GM19099 (cell line): ENCODE results near the gene HTATSF1.

Experiments
- POLR2A ChIP-seq: IDR thresholded peaks from 3 replicates; pipeline ENCODE4 v1.6.1; 2011; ENCODE audit warnings: low read depth; ENCODE audit not compliant: insufficient read length; ENCODE audit errors: extremely low read depth

HTATSF1 gene

DNA sequence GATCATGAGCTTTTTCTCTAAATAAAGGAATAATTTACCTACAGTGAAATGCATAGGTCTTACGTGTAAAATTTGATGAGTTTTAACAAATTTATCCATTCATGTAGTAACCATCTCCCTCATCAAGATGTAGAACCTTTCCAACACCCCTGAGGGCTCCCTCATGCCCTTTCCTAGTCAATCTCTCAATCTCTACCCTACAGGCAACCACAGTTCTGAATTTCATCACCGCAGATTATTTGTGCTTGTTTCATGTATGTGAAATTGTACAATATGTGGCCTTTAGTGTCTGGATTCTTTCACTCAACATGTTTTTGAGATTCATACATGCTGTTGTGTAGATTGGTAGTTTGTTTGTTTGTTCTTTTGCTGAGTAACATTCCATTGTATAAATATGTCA is 36.7 kb downstream of the HTATSF1 start:
- TF ChIP-seq POLR2A, result no peak

GRCh38 chrX:136538811-136539210 is 41.4 kb downstream of the HTATSF1 start:
- TF ChIP-seq POLR2A, result no peak

- no peak for TF ChIP-seq POLR2A
Observed at GRCh38 chrX:136540226-136540625, 42.8 kb downstream of the HTATSF1 start.

GRCh38 chrX:136541294-136541693 is 43.9 kb downstream of the HTATSF1 start:
- no peak for TF ChIP-seq POLR2A

DNA sequence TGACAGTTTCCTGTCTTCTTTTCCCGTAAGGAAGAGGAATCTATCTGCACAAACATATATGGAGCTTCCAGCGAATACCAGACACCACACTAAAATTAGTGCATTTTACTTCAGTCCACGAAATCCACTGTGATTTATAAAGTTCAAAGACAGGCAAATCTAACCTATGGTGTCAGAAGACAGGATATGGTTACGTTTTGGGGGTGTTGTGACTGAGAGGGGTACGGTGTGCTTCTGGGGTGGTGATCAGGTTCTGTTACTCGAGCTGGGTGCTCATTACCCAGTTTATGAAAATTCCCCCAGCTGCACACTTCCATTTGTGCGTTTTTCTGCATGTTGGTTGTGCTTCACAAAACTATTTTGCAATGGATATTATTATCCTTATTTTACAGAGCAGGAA is 44.9 kb downstream of the HTATSF1 start:
- TF ChIP-seq POLR2A, result no peak

DNA sequence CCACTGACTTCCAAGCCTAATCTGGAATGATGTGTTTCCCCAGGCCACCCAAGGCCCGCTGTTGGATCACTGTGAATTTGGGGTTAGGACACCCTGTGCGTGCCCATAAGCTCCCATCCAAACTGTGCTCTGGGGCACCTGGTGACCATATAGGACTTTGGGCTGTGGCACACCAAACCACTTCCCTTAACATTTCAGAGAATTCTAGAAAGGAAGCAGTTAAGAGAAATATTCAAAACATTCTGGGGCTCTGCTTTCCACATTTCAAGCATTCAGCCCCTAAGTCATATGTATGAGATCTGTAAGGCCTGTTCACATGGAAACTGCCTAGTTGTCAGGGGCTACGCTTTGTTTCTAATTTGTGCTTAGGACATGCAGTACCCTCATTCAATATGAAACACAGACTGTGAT is 49.0 kb downstream of the HTATSF1 start:
- no peak for TF ChIP-seq POLR2A

GRCh38 chrX:136549226-136549625 is 51.8 kb downstream of the HTATSF1 start:
- TF ChIP-seq POLR2A, result no peak

DNA sequence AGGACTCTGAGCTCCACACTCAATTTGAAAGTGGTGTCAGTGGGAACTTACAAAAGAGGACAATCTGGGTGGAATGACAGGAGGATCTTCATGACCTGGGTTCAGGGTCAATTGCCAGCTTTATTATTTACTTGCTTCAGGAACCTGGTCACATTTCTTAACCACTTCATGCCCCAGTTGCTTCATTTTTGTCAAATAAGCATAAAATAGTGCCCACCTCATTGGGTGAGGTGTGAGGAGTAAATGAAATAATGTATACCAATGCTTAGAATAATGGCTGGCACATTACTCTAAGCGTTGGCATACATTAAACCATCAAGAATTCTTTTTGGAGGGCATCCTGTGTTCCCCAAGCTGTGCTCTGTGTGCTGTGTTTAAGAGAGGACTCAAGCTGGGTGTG is 54.0 kb downstream of the HTATSF1 start:
- no peak for TF ChIP-seq POLR2A

DNA sequence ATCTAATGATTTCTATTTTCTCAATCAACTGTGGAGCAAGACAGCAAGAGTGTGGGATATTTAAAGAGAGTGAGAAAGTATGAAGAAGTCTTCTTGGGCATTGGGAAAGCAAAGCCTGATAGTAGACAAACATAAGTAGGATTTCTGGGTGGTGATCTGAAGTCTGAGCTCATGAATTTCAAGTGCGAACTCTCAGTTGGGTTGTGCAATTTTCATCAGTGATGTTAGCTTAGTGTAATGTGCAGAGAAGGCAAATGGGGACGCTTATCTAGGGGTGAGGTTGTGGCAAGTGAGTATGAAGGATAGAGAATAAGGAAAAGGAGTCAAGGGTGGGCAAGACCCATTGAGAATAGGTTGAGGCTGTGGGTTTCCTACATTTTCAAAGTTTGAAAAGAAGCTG is 58.3 kb downstream of the HTATSF1 start:
- no peak for TF ChIP-seq POLR2A
